ENCODE data around the gene CXCL14.

CXCL14 gene

GRCh38 chr5:135599421-135600151 lies 20.8 kb upstream of the CXCL14 start:
- H3K4me3 ChIP-seq (ENCODE audit: low read depth, low read length) = no peak overlapping the region
- DNase-seq (ENCODE audit: low read depth) = no peak
- no peak for TF ChIP-seq CTCF (IDR thresholded peaks at IDR 0.05; ENCODE audit: insufficient read depth, low read depth, low read length, missing control alignments)

- no peak overlapping the region for H3K4me3 ChIP-seq (ENCODE audit: low read depth, low read length)
- TF ChIP-seq CTCF (IDR thresholded peaks at IDR 0.05; ENCODE audit: insufficient read depth, low read depth, low read length, missing control alignments) = no peak
- DNase-seq (ENCODE audit: low read depth) = no peak
These were observed 20.1 kb upstream of the CXCL14 start for GRCh38 chr5:135598691-135599395.

GRCh38 chr5:135596788-135597187 lies 18.0 kb upstream of the CXCL14 start:
- DNase-seq (ENCODE audit: low read depth) = no peak
- H3K4me3 ChIP-seq (ENCODE audit: low read depth, low read length) = no peak overlapping the region
- TF ChIP-seq CTCF (IDR thresholded peaks at IDR 0.05; ENCODE audit: insufficient read depth, low read depth, low read length, missing control alignments) = no peak

- TF ChIP-seq CTCF (IDR thresholded peaks at IDR 0.05; ENCODE audit: insufficient read depth, low read depth, low read length, missing control alignments) = no peak
- no peak for DNase-seq (ENCODE audit: low read depth)
- no peak overlapping the region for H3K4me3 ChIP-seq (ENCODE audit: low read depth, low read length)
These were observed 17.5 kb upstream of the CXCL14 start for GRCh38 chr5:135596157-135596763.

- TF ChIP-seq CTCF (IDR thresholded peaks at IDR 0.05; ENCODE audit: insufficient read depth, low read depth, low read length, missing control alignments) = no peak
- DNase-seq (ENCODE audit: low read depth) = no peak
- H3K4me3 ChIP-seq (ENCODE audit: low read depth, low read length) = no peak overlapping the region
These were observed 15.7 kb upstream of the CXCL14 start for GRCh38 chr5:135594416-135594960.

GRCh38 chr5:135593886-135594285 lies 15.1 kb upstream of the CXCL14 start:
- DNase-seq (ENCODE audit: low read depth) = no peak
- H3K4me3 ChIP-seq (ENCODE audit: low read depth, low read length) = no peak overlapping the region
- TF ChIP-seq CTCF (IDR thresholded peaks at IDR 0.05; ENCODE audit: insufficient read depth, low read depth, low read length, missing control alignments) = no peak

Data from GM12865 (cell line).